Gastroesophageal sphincter (tissue), 3 donors: ENCODE data around the gene SPPL2A.

Source experiments
- EP300 ChIP-seq: sonication (generic); formaldehyde crosslinking; IDR thresholded peaks from one replicate; pipeline ENCODE4 v1.6.1; 2017; ENCODE audit warnings: antibody characterized with exemption, mild to moderate bottlenecking
- POLR2A ChIP-seq, 2 donors: fragments of 450-650 bp; IDR thresholded peaks; one replicate each; pipeline ENCODE4 v1.6.1; 2017; ENCODE audit warnings: antibody characterized with exemption in 2 of 2, mild to moderate bottlenecking in 2 of 2, moderate library complexity in 1 of 2
- POLR2AphosphoS5 ChIP-seq: sonication (generic); formaldehyde crosslinking; IDR thresholded peaks from one replicate; pipeline ENCODE4 v1.6.1; 2017; ENCODE audit warnings: antibody characterized with exemption
- TF ChIP-seq, protein P1 (sequence below), 4 experiments: fragments of 200-600 bp in 2 of 4; fragments of 450-650 bp in 2 of 4; sonication (generic) in 1 of 4; IDR thresholded peaks; one replicate each; pipeline ENCODE4 v1.5.1; 2017 to 2019; ENCODE audit warnings: antibody characterized with exemption in 4 of 4, mild to moderate bottlenecking in 2 of 4, moderate library complexity in 2 of 4

DNA sequence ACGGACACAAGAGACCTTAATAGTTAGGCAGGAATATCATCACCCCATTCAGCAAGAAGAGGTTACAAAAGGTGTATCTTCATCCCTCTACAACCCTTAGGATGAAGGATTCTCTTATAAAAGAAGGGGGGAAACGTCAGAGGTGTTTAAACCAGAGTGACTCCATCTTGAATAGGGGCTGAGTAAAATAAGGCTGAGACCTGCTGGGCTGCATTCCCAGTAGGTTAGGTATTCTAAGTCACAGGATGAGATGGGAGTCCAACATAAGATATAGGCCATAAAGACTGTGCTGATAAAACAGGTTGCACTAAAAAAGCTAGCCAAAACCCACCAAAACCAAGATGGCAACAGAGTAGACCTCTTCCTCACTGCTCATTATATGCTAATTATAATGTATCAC lies 95.4 kb downstream of the SPPL2A start:
- TF ChIP-seq, protein P1, sequence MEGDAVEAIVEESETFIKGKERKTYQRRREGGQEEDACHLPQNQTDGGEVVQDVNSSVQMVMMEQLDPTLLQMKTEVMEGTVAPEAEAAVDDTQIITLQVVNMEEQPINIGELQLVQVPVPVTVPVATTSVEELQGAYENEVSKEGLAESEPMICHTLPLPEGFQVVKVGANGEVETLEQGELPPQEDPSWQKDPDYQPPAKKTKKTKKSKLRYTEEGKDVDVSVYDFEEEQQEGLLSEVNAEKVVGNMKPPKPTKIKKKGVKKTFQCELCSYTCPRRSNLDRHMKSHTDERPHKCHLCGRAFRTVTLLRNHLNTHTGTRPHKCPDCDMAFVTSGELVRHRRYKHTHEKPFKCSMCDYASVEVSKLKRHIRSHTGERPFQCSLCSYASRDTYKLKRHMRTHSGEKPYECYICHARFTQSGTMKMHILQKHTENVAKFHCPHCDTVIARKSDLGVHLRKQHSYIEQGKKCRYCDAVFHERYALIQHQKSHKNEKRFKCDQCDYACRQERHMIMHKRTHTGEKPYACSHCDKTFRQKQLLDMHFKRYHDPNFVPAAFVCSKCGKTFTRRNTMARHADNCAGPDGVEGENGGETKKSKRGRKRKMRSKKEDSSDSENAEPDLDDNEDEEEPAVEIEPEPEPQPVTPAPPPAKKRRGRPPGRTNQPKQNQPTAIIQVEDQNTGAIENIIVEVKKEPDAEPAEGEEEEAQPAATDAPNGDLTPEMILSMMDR (IDR thresholded peaks at IDR 0.05): no peak
- TF ChIP-seq POLR2A (IDR thresholded peaks at IDR 0.05) (no peak), EP300 (no peak), POLR2AphosphoS5 (no peak)
